ENCODE data around the gene JUND. TPM values are rescaled to one million over a fixed set of nuclear protein-coding genes. Genes with fewer than 3 reads are reported as not detected.
A peak's percentile ranks its signal among the peaks of the same experiment; 100 is the strongest.

Gene JUND
- total RNA-seq, 1 donor from 2014 or later = 161 TPM

DNA sequence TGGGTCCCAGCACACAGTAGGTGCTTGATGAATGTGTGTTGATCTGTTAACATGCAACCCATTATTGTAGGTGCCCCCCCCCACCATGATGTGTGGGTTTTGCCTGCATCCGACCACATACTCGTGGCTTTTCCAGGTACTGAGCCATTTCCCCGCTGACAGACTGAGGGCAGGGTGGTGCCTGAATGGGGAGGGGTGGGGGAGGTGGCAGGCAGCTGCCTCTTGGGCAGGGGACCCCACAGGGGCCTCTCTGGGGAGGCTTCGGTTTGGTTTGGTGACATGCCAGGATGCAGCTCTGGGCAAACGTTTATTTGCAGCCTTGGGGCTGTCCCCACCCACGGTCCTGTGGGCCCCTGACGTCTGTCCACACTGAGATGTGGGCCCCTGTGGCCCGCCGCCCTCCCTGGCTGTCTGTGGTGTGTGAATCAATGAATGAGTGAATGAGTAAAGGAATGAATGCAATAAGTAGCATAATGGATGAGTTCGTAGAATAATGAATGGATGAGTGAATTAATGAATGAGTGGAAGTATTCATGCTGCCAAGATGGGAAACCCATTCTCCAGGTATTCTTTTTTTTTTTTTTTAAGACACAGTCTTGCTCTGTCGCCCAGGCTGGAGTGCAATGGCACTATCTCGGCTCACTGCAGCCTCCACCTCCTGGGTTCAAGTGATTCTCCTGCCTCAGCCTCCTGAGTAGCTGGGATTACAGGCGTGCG lies 9.0 kb upstream of the JUND start:
- no peak for FAIRE-seq
- no peak for DNase-seq (ENCODE audit: low read depth)
- Histone ChIP-seq H3K4me3 (ENCODE audit: insufficient read depth, low read depth, low read length) (no peak overlapping the region), H3K79me2 (ENCODE audit: insufficient read depth, low read length) (no peaks in the 10 kb centered on the region), H3K4me2 (ENCODE audit: low read length) (no peak overlapping the region), H3K27ac (ENCODE audit: low read depth, low read length) (no peak overlapping the region), H4K20me1 (ENCODE audit: insufficient read depth, low read length) (no peaks in the 10 kb centered on the region), H3K36me3 (ENCODE audit: insufficient read depth, low read length) (no peaks in the 10 kb centered on the region), H3K27me3 (ENCODE audit: insufficient read depth, low read length) (no peaks in the 10 kb centered on the region), H3K4me1 (ENCODE audit: insufficient read depth, low read length) (peaks cover 42% of the 10 kb centered on the region), H3K9me3 (ENCODE audit: insufficient read depth, low read depth, low read length) (no peaks in the 10 kb centered on the region), H3K9ac (ENCODE audit: low read length) (no peak overlapping the region), H2AFZ (ENCODE audit: low read depth, low read length) (no peak overlapping the region)
- no peak for TF ChIP-seq EZH2 (IDR thresholded peaks at IDR 0.05; ENCODE audit: insufficient read depth, low read length)
- TF ChIP-seq, protein P1, sequence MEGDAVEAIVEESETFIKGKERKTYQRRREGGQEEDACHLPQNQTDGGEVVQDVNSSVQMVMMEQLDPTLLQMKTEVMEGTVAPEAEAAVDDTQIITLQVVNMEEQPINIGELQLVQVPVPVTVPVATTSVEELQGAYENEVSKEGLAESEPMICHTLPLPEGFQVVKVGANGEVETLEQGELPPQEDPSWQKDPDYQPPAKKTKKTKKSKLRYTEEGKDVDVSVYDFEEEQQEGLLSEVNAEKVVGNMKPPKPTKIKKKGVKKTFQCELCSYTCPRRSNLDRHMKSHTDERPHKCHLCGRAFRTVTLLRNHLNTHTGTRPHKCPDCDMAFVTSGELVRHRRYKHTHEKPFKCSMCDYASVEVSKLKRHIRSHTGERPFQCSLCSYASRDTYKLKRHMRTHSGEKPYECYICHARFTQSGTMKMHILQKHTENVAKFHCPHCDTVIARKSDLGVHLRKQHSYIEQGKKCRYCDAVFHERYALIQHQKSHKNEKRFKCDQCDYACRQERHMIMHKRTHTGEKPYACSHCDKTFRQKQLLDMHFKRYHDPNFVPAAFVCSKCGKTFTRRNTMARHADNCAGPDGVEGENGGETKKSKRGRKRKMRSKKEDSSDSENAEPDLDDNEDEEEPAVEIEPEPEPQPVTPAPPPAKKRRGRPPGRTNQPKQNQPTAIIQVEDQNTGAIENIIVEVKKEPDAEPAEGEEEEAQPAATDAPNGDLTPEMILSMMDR (IDR thresholded peaks at IDR 0.05; ENCODE audit: insufficient read depth, low read depth, low read length) = no peak
- Mint-ChIP-seq H3K9me3 (ENCODE audit: unreplicated experiment) (no peaks in the 10 kb centered on the region), H3K36me3 (ENCODE audit: low read depth, unreplicated experiment) (no peaks in the 10 kb centered on the region), H3K27ac (ENCODE audit: unreplicated experiment) (peak overlapping the region; percentile 7), H3K4me1 (ENCODE audit: low read depth, unreplicated experiment) (peaks cover 12% of the 10 kb centered on the region), H3K27me3 (ENCODE audit: low read depth, unreplicated experiment) (no peaks in the 10 kb centered on the region), H3K4me3 (ENCODE audit: unreplicated experiment) (peak overlapping the region; percentile 61)

DNA sequence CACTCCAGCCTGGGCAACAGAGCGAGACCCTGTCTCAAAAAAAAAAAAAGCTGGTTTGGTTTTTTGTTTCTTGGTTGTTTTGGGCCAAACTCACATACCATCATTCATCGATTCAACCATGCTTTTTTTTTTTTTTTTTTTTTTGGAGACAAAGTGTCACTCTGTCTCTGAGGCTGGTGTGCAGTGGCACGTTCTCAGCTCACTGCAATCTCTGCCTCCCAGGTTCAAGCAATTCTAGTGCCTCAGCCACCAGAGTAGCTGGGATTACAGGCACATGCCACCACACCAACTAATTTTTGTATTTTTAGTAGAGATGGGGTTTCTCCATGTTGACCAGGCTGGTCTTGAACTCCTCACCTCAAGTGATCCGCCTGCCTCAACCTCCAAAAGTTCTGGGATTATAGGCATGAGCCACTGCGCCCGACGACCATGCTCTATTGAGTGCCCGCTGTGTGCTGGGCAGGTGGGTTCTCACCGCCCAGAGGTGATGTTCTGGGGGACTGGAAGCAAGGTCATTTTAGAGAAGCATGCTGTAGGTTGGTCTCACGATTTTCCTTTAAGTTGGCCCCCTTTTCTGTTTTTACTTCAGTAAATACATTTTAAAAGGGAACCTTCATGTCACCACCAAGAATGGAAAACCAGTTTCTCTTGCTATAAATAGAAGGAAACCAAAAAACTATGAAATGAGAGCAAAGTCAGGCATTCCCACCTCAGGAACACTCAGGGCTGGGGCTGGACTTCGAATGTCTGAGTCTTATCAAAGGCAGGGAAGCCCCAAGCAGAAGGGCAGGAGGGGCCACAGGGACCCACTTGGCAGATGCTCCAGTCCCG lies 8.3 kb upstream of the JUND start:
- FAIRE-seq (no peak), DNase-seq (ENCODE audit: low read depth) (no peak)
- H3K4me1 ChIP-seq (ENCODE audit: insufficient read depth, low read length) = peaks cover 42% of the 10 kb centered on the region
- peak overlapping the region; percentile 34 for H3K27ac Mint-ChIP-seq (ENCODE audit: unreplicated experiment)
- H3K4me3 Mint-ChIP-seq (ENCODE audit: unreplicated experiment) = peak overlapping the region; percentile 50
- no peaks in the 10 kb centered on the region for H3K27me3 ChIP-seq (ENCODE audit: insufficient read depth, low read length)
- no peak overlapping the region for H2AFZ ChIP-seq (ENCODE audit: low read depth, low read length)
- H3K27me3 Mint-ChIP-seq (ENCODE audit: low read depth, unreplicated experiment) = no peaks in the 10 kb centered on the region
- H3K36me3 ChIP-seq (ENCODE audit: insufficient read depth, low read length) = no peaks in the 10 kb centered on the region
- H3K4me2 ChIP-seq (ENCODE audit: low read length) = no peak overlapping the region
- H3K9ac ChIP-seq (ENCODE audit: low read length) = no peak overlapping the region
- no peaks in the 10 kb centered on the region for H3K9me3 ChIP-seq (ENCODE audit: insufficient read depth, low read depth, low read length)
- TF ChIP-seq, protein P1 (IDR thresholded peaks at IDR 0.05; ENCODE audit: insufficient read depth, low read depth, low read length) = no peak
- no peak for TF ChIP-seq EZH2 (IDR thresholded peaks at IDR 0.05; ENCODE audit: insufficient read depth, low read length)
- H3K27ac ChIP-seq (ENCODE audit: low read depth, low read length) = no peak overlapping the region
- peaks cover 17% of the 10 kb centered on the region for H3K4me1 Mint-ChIP-seq (ENCODE audit: low read depth, unreplicated experiment)
- no peak overlapping the region for H3K4me3 ChIP-seq (ENCODE audit: insufficient read depth, low read depth, low read length)
- H3K79me2 ChIP-seq (ENCODE audit: insufficient read depth, low read length) = no peaks in the 10 kb centered on the region
- H3K9me3 Mint-ChIP-seq (ENCODE audit: unreplicated experiment) = no peaks in the 10 kb centered on the region
- no peaks in the 10 kb centered on the region for H4K20me1 ChIP-seq (ENCODE audit: insufficient read depth, low read length)
- H3K36me3 Mint-ChIP-seq (ENCODE audit: low read depth, unreplicated experiment) = no peaks in the 10 kb centered on the region

All from astrocyte (in vitro differentiated cells and primary cell).